ENCODE measurements around the gene ST6GALNAC3. TPM values are rescaled to one million over a fixed set of nuclear protein-coding genes. Genes with fewer than 3 reads are reported as not detected.

The ST6GALNAC3 gene
- total RNA-seq, 2 donors from 2014 or later: 2.5 to 5.7 TPM

DNA sequence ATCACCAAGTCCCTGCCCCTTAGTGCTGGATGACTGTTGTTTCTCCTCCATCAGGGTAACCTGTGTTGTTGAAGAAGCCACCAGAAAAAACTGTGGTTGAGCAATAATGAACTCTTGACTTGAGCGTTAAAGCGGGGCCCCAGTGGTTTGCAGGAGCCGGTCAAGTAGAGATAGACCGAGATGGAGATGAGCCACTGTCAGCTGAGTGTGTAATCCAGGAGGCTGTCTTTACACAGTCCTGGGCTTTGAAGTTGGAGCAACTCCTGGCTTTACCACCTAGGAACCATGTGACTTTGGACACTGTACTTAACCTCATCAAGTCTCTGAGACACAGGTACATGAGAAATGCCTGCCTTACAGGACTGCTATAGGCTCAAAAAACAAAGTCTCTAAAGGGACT lies 158.1 kb downstream of the ST6GALNAC3 start:
- DNase-seq: no peak
- Histone ChIP-seq H3K36me3 (no peaks in the 10 kb centered on the region), H3K9me3 (no peaks in the 10 kb centered on the region), H3K4me3 (no peak overlapping the region), H3K27ac (no peak overlapping the region), H3K9ac (ENCODE audit: low read depth in 2 of 2, low read length in 2 of 2) (no peak overlapping the region), H3K4me1 (no peaks in the 10 kb centered on the region), H3K27me3 (no peaks in the 10 kb centered on the region)
- intact Hi-C loops (cut with DNase I): no loop called here
- TF ChIP-seq, protein P1, sequence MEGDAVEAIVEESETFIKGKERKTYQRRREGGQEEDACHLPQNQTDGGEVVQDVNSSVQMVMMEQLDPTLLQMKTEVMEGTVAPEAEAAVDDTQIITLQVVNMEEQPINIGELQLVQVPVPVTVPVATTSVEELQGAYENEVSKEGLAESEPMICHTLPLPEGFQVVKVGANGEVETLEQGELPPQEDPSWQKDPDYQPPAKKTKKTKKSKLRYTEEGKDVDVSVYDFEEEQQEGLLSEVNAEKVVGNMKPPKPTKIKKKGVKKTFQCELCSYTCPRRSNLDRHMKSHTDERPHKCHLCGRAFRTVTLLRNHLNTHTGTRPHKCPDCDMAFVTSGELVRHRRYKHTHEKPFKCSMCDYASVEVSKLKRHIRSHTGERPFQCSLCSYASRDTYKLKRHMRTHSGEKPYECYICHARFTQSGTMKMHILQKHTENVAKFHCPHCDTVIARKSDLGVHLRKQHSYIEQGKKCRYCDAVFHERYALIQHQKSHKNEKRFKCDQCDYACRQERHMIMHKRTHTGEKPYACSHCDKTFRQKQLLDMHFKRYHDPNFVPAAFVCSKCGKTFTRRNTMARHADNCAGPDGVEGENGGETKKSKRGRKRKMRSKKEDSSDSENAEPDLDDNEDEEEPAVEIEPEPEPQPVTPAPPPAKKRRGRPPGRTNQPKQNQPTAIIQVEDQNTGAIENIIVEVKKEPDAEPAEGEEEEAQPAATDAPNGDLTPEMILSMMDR (IDR thresholded peaks at IDR 0.05): no peak

DNA sequence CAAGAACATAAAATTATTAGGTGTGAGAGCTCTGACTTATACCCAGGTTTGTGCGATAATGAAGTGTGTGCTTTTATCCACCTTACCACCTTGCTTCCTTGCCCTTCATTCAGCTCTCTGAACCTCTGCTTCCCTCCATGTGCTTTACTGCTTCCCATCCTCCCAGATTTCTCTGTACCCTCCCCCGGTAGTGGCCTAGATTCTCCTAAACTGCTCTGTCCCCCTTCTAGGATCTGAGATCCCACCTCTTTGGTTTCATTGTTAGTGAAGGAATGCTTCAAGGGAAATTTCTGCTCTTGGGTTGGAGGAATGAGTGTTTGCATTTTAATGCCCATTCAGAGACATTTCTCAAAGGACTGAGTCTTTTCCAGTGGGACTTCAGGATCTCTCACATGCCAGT lies 159.5 kb downstream of the ST6GALNAC3 start:
- no peak overlapping the region for H3K9ac ChIP-seq (ENCODE audit: low read depth in 2 of 2, low read length in 2 of 2)
- TF ChIP-seq, protein P1 (IDR thresholded peaks at IDR 0.05): no peak
- no peak overlapping the region for H3K27ac ChIP-seq
- no peaks in the 10 kb centered on the region for H3K36me3 ChIP-seq
- no peaks in the 10 kb centered on the region for H3K4me1 ChIP-seq
- intact Hi-C loops (cut with DNase I): no loop called here
- DNase-seq: no peak
- H3K9me3 ChIP-seq: no peaks in the 10 kb centered on the region
- H3K27me3 ChIP-seq: no peaks in the 10 kb centered on the region
- no peak overlapping the region for H3K4me3 ChIP-seq

DNA sequence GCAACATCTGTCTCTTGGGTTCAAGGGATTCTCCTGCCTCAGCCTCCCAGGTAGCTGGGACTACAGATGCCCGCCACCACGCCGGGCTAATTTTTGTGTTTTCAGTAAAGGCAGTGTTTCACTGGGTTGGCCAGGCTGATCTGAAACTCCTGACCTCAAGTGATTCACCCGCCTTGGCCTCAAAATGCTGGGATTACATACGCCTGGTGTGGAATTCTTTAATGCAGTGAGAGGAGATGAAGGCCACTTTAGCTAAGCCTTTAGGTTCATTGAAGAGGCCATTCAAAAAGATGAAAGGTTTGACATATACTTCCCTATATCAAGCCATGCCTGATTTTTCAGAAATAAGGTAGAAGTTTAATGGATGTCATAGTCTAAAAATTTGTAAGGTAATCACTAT lies 162.7 kb downstream of the ST6GALNAC3 start:
- H3K36me3 ChIP-seq: no peaks in the 10 kb centered on the region
- H3K9me3 ChIP-seq: no peaks in the 10 kb centered on the region
- intact Hi-C loops (cut with DNase I): no loop called here
- no peaks in the 10 kb centered on the region for H3K27me3 ChIP-seq
- DNase-seq: no peak
- no peak overlapping the region for H3K27ac ChIP-seq
- TF ChIP-seq, protein P1 (IDR thresholded peaks at IDR 0.05): no peak
- H3K4me3 ChIP-seq: no peak overlapping the region
- no peak overlapping the region for H3K9ac ChIP-seq (ENCODE audit: low read depth in 2 of 2, low read length in 2 of 2)
- no peaks in the 10 kb centered on the region for H3K4me1 ChIP-seq

DNA sequence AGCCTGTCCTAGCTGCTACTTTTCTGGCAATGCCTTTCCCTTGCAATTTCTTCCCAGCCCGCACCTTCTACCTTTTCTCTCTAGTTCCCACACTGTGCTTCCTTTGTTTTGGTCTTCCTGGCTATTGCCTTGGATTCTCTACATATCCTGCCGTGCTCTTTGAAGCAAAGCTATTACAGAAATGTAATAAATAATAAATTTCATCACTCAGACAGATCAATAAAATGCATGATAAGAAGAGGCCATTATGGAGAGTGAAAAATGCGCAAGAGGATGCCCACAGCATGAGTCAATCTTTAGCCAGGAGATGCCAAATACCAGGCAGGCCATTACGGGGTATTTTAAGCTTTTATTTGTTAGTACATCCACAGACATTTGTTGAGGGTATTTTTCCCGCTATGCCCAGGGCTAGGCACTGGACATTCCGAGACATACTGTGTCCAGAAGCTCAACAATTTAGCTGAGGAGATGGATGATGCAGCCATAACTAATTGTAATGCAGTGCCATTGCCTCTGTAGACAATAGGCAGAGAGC lies 163.6 kb downstream of the ST6GALNAC3 start:
- no peak overlapping the region for H3K27ac ChIP-seq
- H3K9ac ChIP-seq (ENCODE audit: low read depth in 2 of 2, low read length in 2 of 2): no peak overlapping the region
- no peaks in the 10 kb centered on the region for H3K4me1 ChIP-seq
- H3K9me3 ChIP-seq: no peaks in the 10 kb centered on the region
- intact Hi-C loops (cut with DNase I): no loop called here
- DNase-seq: no peak
- no peak overlapping the region for H3K4me3 ChIP-seq
- H3K36me3 ChIP-seq: no peaks in the 10 kb centered on the region
- TF ChIP-seq, protein P1 (IDR thresholded peaks at IDR 0.05): no peak
- no peaks in the 10 kb centered on the region for H3K27me3 ChIP-seq

DNA sequence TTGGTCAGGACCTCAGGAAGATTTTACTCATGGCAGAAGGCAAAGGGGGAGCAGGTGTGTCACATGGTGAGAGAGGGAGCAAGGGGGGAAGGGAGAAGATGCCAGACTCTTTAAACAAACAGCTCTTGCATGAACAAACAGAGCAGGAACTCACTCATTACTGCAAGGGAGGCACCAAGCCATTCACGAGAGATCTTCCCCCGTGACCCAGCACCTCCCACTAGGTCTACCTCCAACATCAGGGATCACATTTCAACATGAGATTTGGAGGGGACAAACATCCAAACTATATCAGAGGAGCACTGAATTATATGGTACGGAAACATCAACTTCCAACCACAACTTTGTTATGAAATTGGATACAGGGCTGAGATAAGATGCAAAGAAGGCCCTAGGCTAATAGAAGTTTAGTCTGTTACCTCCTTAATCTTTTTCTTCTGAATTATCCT lies 164.9 kb downstream of the ST6GALNAC3 start:
- DNase-seq: no peak
- no peaks in the 10 kb centered on the region for H3K9me3 ChIP-seq
- H3K27ac ChIP-seq: no peak overlapping the region
- H3K36me3 ChIP-seq: no peaks in the 10 kb centered on the region
- H3K4me3 ChIP-seq: no peak overlapping the region
- intact Hi-C loops (cut with DNase I): no loop called here
- no peaks in the 10 kb centered on the region for H3K27me3 ChIP-seq
- H3K9ac ChIP-seq (ENCODE audit: low read depth in 2 of 2, low read length in 2 of 2): no peak overlapping the region
- H3K4me1 ChIP-seq: no peaks in the 10 kb centered on the region
- TF ChIP-seq, protein P1 (IDR thresholded peaks at IDR 0.05): no peak

All from colonic mucosa (tissue), 4 donors.